HG03139 (cell line): ENCODE measurements around the gene RPL10A.

ENCODE experiments used
- ATAC-seq: cut with Tn5 transposase; IDR thresholded peaks from one replicate; pipeline ENCODE4 v1.9.1; 2021; ENCODE audit not compliant: unreplicated experiment

The RPL10A gene

GRCh38 chr6:35474942-35475570 lies 6.9 kb downstream of the RPL10A start:
- ATAC-seq: no peak

DNA sequence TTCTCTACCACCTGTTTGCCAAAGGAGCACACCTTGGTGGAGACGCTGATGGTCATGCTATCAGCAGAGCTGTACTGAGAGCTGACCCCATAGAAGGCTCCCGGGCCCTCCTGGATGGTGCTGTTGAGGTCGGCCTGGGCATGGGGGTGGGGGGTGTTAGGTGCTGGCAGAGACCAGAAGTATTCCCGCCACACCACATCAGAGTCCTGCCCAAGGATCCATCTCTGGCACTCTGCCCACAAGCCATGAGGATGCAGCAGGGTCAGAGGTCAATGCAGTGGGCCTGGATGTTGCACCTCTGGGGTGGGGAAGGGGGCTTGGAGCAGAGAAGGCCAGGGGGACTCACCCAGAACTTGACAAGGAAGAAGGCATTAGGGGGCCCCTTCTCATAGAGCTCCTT lies 7.4 kb downstream of the RPL10A start:
- no peak for ATAC-seq

DNA sequence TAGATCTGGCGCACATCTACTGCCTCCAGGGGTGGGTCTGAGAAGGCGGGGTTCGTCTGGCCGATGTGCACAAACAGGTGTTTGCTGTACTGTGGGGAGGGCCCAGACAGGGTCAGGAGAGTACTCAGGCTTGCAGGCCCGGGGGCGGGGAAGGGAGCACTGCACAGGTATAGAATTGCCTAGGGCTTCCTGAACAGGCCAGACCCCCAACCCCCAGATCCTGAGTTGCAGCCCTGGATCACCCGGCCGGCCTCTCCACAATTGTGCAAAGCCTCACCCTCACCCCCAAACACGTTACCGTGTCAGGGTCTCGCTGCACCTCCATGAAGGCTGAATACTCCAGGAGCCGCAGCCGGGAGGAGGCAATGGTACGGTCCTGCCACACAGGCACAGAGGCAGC lies 7.8 kb downstream of the RPL10A start:
- no peak for ATAC-seq

DNA sequence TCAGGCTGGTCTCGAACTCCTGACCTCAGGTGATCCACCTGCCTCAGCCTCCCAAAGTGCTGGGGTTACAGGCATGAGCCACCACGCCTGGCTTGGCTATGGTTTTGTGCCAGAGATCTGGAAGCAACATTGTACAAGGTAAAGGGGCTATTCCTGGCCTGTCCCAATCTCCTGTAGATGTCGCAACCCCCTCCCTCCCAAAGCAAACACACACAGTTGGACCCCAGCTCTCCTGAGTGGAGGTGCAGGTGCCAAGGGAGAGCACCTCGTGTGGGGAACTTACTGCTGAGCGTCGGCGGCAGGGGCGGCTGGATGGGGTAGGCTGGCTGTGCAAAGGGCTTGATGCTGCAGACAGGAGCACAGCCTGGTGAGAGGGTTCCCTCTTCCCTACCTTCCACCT lies 8.8 kb downstream of the RPL10A start:
- ATAC-seq: no peak

DNA sequence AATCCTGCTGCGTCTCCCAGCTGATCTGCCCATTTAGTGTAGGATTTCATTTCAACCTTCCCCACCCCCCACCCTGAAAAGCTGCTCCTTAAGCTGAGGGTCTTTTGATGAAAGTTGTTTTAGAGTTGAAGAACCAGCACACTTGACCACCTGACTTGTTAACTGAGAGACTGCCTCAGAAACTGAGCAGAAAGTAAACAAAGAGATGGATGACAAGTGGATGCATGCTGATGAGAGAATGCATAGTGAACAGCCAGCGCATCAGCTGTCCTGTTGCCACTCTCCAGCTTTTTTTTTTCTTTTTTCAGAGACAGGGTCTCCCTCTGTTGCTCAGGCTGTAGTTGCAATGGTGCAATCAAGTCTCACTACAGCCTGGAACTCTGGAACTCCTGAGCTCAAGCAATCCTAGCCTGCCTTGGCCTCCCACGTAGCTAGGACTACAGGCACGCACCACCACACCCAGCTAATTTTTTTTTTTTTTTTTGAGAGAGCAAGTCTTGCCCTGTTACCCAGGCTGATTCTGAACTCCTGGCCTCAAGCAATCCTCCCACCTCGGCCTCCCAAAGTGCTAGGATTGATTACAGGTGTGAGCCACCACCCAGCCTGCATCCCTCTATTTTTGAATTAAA lies 9.5 kb downstream of the RPL10A start:
- ATAC-seq: no peak

DNA sequence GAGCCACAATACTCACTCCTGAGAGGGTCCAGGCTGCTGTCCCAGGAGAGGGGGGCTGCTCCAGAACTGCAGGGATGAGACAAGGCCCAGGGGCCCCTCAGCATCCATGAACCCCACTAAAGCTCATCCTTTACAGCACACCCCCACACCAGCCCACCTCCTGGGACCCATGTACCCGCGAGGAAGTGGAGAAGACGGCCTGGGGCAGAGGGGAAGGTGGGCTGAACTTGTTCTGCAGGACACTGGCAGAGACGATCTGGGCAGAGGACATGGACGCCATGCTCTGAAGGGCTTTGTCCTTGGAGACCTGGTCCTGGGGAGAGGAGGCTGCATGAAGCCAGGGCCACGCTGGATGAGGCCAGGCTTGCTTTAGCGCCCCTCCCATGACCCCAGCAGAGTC lies 10.1 kb downstream of the RPL10A start:
- no peak for ATAC-seq

- no peak for ATAC-seq
Observed at GRCh38 chr6:35480176-35480575, 12.0 kb downstream of the RPL10A start.

DNA sequence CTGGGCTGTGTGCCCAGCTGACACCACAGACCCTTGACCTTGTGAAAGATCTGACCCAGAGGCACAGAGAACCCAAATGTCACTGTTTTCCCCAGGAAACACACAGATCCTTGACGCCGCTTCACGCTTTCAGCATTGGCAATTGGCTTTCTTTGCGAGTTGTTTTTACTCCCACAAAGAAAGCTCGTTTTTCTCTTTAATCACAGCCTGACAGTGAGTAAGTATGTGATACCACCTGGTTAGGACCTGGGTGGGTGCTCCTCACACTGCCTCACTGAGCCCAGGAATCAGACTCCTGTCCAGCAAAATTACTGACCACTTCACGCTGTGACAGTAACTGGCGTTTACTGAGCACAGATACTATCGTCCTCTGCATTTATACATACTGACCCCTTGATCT lies 13.0 kb downstream of the RPL10A start:
- ATAC-seq: no peak

DNA sequence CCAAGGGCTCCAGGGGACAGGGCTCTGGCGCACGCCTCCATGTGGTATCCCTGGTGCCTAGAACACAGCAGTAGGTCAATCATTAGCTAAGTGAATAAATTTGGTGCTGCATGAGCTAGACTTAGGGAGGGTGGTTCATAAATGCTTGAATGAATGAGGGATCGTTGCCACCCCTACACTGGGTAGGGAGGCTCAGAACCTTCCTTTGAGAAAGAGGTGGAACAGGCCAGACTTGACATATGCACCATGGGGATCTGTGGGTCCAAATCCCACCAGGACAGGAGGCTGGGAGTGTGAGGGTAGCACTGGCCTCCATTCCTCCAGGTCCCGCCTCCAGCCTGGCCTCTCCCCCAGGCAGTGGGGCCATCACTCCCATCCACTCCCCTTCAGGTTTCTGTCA lies 14.9 kb downstream of the RPL10A start:
- no peak for ATAC-seq

DNA sequence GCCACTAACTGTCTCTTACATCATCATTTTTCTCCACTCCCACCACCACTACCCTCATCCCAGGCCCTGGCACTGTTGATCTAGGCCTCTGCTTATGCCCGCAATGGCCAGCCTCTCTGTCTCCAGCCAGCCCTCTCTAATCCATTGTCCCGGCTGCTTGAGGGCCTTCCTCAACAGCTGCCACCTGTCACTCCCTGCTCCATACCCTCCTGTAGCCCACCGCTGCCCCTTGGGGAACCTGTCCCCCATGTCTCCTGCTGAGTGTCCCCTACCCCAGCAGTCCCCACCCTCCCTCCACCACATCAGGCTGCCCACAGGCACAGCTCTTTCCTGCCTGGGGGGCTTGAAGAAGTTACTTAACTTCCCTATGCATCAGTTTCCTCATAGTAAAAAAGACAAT lies 15.3 kb downstream of the RPL10A start:
- ATAC-seq: no peak

DNA sequence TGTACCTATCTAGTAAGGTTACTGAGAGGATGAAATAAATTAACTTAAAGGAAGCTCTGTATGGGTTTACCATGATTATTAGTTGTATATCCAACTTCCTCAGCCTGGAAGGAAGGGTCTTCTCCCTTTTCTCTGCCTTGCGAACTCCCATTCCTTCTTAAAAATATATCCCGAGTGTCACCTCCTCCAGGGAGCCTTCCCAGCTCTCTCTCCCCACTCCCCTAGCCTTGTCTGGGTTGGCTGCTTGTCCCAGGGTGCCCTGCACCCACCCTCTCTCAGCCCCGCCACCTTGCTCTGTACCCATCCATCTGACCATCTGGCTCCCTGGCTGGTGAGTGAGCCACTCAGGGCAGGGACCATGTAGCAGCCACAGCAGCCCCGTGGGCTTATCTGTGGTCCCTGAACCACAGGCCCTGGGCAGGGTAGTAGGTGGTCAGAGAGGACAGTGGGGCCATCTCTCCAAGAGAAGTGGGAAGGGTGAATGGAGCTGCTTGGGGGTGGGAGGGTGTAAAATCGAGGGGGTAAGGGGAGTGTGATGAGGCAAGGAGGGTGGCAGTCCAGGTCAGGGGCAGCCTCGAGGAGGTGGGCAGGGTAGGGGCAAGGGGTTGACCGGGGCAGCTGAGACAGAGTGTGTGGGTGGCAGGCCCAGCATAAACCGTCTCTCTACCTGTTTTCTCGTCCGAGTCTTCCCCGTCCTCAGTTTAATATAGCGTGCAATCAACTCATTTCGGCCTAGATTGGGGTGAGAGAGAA lies 15.9 kb downstream of the RPL10A start:
- no peak for ATAC-seq

DNA sequence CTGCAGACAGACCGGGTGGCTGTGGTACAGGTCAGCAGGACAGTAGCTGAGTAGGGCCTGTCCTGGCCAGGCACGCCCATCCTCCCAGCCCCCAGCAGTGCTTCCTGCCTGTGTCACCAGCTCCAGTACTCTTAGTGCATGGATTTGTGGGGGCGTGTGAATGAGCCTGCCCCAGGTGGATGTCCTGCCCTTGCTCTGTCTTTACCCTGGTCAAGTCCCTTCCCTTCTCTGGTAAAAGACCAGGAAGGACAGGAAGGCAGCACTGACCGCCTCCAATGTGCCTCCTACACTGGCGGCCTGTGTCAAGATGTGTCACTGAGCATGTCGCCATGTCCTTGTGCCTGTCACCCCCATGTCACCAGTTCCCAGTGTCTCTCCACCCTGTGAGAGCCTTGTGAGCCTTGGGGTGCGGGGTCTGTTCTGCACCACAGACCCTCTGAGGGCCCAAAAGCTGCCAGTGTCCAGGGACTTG lies 16.8 kb downstream of the RPL10A start:
- ATAC-seq: no peak

GRCh38 chr6:35485402-35485877 lies 17.2 kb downstream of the RPL10A start:
- ATAC-seq: no peak

DNA sequence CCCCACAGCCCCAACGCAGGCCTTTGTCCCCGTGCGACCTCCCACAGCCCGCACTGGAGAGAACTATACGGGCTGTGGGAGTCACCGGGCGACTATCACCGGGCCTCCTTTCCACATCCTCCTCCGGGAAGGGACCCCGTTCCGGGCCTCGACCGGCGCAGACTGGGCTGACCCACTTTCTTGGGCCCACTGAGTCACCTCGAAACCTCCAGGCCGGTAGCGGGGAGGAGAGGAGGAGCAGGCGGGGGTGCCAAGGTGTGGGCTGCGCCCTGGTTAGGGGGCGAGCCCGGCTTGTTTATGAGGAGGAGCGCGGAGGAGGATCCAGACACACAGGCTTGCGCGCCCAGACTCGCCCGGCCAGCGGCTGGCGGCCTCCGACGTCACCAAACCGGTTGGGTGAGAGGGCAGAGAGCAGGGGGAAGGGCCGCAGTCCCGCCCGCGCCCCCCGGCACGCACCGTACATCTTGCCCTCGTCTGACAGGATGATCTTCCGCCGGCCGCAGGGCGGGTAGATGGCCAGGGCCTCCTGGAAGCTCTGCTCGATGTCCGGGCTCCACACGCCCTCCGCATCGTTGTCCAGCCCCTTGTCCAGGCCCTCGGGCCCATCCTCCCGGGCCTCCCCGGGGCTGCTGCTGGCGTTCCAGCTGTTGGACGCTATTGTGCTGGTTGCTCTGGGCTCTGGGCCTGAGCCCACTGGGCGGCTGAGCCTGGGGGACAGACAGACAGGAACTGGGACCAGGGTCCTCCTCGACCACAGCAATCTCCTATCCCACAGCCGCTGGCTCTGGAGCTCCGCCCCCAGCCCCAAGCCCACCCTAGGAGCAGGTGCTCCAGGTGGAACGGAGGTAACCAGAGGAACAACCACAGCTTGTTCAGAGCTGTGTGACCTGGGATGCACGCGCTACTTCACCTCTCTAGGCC lies 18.1 kb downstream of the RPL10A start:
- ATAC-seq: no peak

- no peak for ATAC-seq
Observed at GRCh38 chr6:35487658-35488516, 19.7 kb downstream of the RPL10A start.

DNA sequence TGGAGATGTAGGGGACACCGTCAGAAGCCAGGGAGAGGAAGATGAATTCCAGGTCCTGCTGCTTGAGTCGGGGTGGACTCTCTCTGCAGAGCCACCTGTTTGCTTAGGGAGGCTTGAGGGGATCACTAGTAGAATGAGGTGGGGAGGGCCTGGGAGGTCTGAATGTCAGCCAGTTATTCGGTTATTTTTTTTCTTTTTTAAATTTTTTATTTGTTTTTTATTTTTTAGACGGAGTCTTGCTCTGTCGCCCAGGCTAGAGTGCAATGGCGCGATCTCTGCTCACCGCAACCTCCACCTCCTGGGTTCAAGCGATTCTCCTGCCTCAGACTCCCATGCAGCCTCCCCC lies 20.3 kb downstream of the RPL10A start:
- ATAC-seq: no peak

GRCh38 chr6:35489066-35489465 lies 20.9 kb downstream of the RPL10A start:
- no peak for ATAC-seq

GRCh38 chr6:35489995-35490791 lies 22.0 kb downstream of the RPL10A start:
- no peak for ATAC-seq

DNA sequence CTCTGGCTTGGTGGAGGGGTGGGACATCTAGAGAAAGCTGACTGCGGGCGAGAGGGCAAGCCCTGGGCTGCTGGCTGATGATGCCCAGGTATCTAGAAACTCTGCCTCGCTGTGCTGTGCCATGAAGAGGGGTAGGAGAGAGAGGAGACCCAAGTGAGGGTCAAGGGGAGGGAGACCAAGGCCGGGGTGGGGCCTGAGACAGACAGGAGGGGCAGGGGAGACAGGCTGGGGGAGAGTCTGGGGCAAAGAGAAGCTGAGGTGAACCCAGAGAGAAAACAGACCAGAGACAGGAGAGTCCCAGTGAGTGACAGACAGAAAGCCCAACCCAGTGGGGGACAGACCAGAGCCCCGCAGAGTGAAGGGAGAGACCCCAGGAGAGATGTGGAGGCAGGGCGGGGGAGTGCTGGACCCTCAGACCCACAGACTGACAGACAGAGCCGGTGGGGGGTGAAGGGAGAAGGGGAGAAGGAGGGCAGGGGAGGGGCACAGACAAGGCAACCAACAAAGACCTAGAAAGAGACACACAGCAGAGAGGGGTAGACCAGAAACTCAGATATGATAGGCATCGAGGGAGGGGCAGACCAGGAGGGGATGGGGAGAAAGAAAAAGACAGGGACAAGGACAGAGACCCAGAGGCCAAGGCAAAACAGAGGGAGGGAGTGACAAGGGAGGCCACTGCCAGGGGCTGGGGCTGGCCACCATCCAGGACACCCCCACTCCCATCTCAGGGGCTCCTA lies 22.8 kb downstream of the RPL10A start:
- no peak for ATAC-seq
